ENCODE data around the gene ITPKB.
A peak's percentile ranks its signal among the peaks of the same experiment; 100 is the strongest.
"Not testable (repeated sequence)": the region's sequence is repeated elsewhere in the genome, so short reads cannot be mapped to it uniquely, and the experiment has no call there.

ITPKB gene

GRCh38 chr1:226723657-226724532, 15.2 kb downstream of the ITPKB start:
- TF ChIP-seq MAX (IDR thresholded peaks at IDR 0.05; ENCODE audit: low read depth, low read length), result no peak
- no peak for TF ChIP-seq POLR2A (IDR thresholded peaks at IDR 0.05; ENCODE audit: extremely low read depth, insufficient read length)
- no peak for TF ChIP-seq MYC (IDR thresholded peaks at IDR 0.05; ENCODE audit: low read depth, low read length)
- TF ChIP-seq CTCF (IDR thresholded peaks at IDR 0.05; ENCODE audit: low read depth, low read length), result no peak
- H3K4me3 ChIP-seq (ENCODE audit: low read depth, low read length), result no peak overlapping the region
- peak; percentile 46 for DNase-seq (ENCODE audit: low read depth)

- H3K4me3 ChIP-seq (ENCODE audit: low read depth, low read length), result no peak overlapping the region
- no peak for DNase-seq (ENCODE audit: low read depth)
- TF ChIP-seq MAX (IDR thresholded peaks at IDR 0.05; ENCODE audit: low read depth, low read length) (no peak), POLR2A (IDR thresholded peaks at IDR 0.05; ENCODE audit: extremely low read depth, insufficient read length) (no peak), MYC (IDR thresholded peaks at IDR 0.05; ENCODE audit: low read depth, low read length) (no peak), CTCF (IDR thresholded peaks at IDR 0.05; ENCODE audit: low read depth, low read length) (no peak)
These were observed 16.0 kb downstream of the ITPKB start for GRCh38 chr1:226722901-226723656.

GRCh38 chr1:226722240-226722900, 16.7 kb downstream of the ITPKB start:
- H3K4me3 ChIP-seq (ENCODE audit: low read depth, low read length), result no peak overlapping the region
- no peak for DNase-seq (ENCODE audit: low read depth)
- TF ChIP-seq POLR2A (IDR thresholded peaks at IDR 0.05; ENCODE audit: extremely low read depth, insufficient read length) (no peak), MYC (IDR thresholded peaks at IDR 0.05; ENCODE audit: low read depth, low read length) (no peak), CTCF (IDR thresholded peaks at IDR 0.05; ENCODE audit: low read depth, low read length) (no peak), MAX (IDR thresholded peaks at IDR 0.05; ENCODE audit: low read depth, low read length) (no peak)

GRCh38 chr1:226720574-226720973, 18.5 kb downstream of the ITPKB start:
- DNase-seq (ENCODE audit: low read depth); H3K4me3 ChIP-seq (ENCODE audit: low read depth, low read length): not testable (repeated sequence)

- peak; percentile 40 for DNase-seq (ENCODE audit: low read depth)
- TF ChIP-seq CTCF (IDR thresholded peaks at IDR 0.05; ENCODE audit: low read depth, low read length), result no peak
- no peak for TF ChIP-seq POLR2A (IDR thresholded peaks at IDR 0.05; ENCODE audit: extremely low read depth, insufficient read length)
- no peak for TF ChIP-seq MYC (IDR thresholded peaks at IDR 0.05; ENCODE audit: low read depth, low read length)
- no peak for TF ChIP-seq MAX (IDR thresholded peaks at IDR 0.05; ENCODE audit: low read depth, low read length)
These were observed 19.3 kb downstream of the ITPKB start for GRCh38 chr1:226719596-226720387.

More at GRCh38 chr1:226719596-226720387, 19.3 kb downstream of the ITPKB start:
- no peak overlapping the region for H3K4me3 ChIP-seq (ENCODE audit: low read depth, low read length)
